Thyroid gland (tissue), 4 donors: ENCODE results near the gene PRDM4. TPM values are rescaled to one million over a fixed set of nuclear protein-coding genes. Genes with fewer than 3 reads are reported as not detected.

Experiments used
- DNase-seq, 2 donors: peaks; one replicate each; pipeline ENCODE4 v3.0.0-alpha.2; 2019
- H3K27ac ChIP-seq, 3 donors: fragments of 200-600 bp; sonication (generic); 1 replicate in 2 of 3; 2 replicates in 1 of 3; pipeline ENCODE4 v1.5.1; 2016 to 2019; ENCODE audit warnings: mild to moderate bottlenecking in 1 of 3, moderate library complexity in 1 of 3
- H3K27me3 ChIP-seq: fragments of 200-600 bp; sonication (generic); one replicate; pipeline ENCODE4 v1.5.1; 2019
- H3K36me3 ChIP-seq, 2 donors: fragments of 200-600 bp; sonication (generic); one replicate each; pipeline ENCODE4 v1.5.1; 2016 to 2019
- H3K4me1 ChIP-seq, 2 donors: fragments of 200-600 bp; sonication (generic); one replicate each; pipeline ENCODE4 v1.5.1; 2017 to 2019
- H3K4me3 ChIP-seq, 3 donors: fragments of 200-600 bp; sonication (generic); replicated peaks in 1 of 3; 1 replicate in 2 of 3; 2 replicates in 1 of 3; pipeline ENCODE4 v1.5.1; 2016; ENCODE audit warnings: mild to moderate bottlenecking in 1 of 3
- H3K9me3 ChIP-seq: fragments of 200-600 bp; sonication (generic); one replicate; pipeline ENCODE4 v1.5.1; 2017
- POLR2A ChIP-seq, 2 donors: fragments of 450-650 bp; IDR thresholded peaks; one replicate each; pipeline ENCODE4 v1.6.1; 2017; ENCODE audit warnings: antibody characterized with exemption in 2 of 2, mild to moderate bottlenecking in 2 of 2, moderate library complexity in 1 of 2
- WGBS, 2 donors: methylation state at CpG; one replicate each; pipeline ENCODE4 v1.1.5; 2017; 5-methylcytosine and 5-hydroxymethylcytosine counted together
- intact Hi-C: fragments of 100-400 bp; cut with DNase I; formaldehyde crosslinking; loops from one replicate; pipeline ENCODE4 v1.15.1; 2023
- total RNA-seq, 4 donors: library from RNA; depleted of rRNA; stranded (reverse); fragments of >200 nt; gene quantifications; one replicate each; pipeline ENCODE4 v1.2.3, GENCODE V29; 2016
- TF ChIP-seq, protein P1 (sequence below), 6 experiments: fragments of 200-600 bp in 3 of 6; fragments of 450-650 bp in 3 of 6; sonication (generic) in 3 of 6; IDR thresholded peaks; one replicate each; pipeline ENCODE4 v1.5.1; 2016 to 2019; ENCODE audit warnings: antibody characterized with exemption in 6 of 6, mild to moderate bottlenecking in 2 of 6, inconsistent platforms in 1 of 6, moderate library complexity in 1 of 6

PRDM4 gene, protein sequence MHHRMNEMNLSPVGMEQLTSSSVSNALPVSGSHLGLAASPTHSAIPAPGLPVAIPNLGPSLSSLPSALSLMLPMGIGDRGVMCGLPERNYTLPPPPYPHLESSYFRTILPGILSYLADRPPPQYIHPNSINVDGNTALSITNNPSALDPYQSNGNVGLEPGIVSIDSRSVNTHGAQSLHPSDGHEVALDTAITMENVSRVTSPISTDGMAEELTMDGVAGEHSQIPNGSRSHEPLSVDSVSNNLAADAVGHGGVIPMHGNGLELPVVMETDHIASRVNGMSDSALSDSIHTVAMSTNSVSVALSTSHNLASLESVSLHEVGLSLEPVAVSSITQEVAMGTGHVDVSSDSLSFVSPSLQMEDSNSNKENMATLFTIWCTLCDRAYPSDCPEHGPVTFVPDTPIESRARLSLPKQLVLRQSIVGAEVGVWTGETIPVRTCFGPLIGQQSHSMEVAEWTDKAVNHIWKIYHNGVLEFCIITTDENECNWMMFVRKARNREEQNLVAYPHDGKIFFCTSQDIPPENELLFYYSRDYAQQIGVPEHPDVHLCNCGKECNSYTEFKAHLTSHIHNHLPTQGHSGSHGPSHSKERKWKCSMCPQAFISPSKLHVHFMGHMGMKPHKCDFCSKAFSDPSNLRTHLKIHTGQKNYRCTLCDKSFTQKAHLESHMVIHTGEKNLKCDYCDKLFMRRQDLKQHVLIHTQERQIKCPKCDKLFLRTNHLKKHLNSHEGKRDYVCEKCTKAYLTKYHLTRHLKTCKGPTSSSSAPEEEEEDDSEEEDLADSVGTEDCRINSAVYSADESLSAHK
- 10 to 100 TPM; 23.7 to 38.7 (median 25.1) TPM for total RNA-seq

DNA sequence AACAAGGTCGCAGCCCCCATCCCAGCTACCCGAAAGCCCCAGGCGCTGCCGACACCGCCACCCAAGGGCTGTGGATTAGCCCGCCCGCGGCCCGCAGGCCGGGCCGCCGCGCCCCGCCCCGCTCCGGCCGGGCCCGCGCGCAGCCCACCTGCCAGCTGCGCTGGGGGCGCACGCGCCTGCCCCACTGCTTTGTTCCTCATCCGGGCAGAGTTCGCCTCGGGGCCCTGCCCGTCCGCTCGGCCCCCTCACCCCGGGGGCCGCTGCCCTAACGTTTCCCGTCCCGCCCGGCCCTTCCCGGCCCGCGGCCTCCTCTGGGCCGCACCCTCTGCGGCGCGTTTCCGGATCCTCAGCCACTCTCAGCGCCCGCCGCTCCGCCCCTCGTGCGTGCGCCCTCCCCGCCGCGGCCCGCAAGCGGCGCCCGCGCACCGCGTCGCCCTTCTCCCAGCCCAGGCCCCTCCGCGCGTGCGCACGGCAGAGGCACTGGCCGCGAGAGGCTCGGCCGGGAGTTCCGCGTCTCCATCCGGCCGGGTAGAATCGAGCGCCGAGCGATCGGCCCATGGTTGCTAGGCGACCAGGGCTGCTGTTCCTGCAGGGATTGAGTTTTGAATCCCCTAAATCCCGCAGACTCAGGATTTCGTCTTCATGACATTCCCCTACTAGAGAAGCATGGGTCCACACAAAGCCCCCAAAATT, at the start of gene PRDM4:
Gene PRDM4, minus strand, starts transcription at position 329 of the 693 bp plus-strand sequence. CDS start 622 bp downstream, outside the sequence.
- H3K4me3 ChIP-seq: peak within 1 kb of the TSS; percentile 67 to 81 (median 71)
- intact Hi-C loops: loop anchor here (5.0 kb wide), 1 partner anchor 74 kb away; the partner anchor contains the start of gene PWP1
- TF ChIP-seq, protein P1, sequence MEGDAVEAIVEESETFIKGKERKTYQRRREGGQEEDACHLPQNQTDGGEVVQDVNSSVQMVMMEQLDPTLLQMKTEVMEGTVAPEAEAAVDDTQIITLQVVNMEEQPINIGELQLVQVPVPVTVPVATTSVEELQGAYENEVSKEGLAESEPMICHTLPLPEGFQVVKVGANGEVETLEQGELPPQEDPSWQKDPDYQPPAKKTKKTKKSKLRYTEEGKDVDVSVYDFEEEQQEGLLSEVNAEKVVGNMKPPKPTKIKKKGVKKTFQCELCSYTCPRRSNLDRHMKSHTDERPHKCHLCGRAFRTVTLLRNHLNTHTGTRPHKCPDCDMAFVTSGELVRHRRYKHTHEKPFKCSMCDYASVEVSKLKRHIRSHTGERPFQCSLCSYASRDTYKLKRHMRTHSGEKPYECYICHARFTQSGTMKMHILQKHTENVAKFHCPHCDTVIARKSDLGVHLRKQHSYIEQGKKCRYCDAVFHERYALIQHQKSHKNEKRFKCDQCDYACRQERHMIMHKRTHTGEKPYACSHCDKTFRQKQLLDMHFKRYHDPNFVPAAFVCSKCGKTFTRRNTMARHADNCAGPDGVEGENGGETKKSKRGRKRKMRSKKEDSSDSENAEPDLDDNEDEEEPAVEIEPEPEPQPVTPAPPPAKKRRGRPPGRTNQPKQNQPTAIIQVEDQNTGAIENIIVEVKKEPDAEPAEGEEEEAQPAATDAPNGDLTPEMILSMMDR (IDR thresholded peaks at IDR 0.05): peak in 4 of 6 experiments; percentile 28 to 87 (median 48)
- TF ChIP-seq POLR2A (IDR thresholded peaks at IDR 0.05): peak; percentile 68 to 93
- H3K36me3 ChIP-seq: peaks cover 4 to 7% of the 10 kb centered on the region in 2 donors
- peak; percentile 94 to 95 for DNase-seq
- H3K27ac ChIP-seq: peak within 1 kb of the TSS in 2 of 3 donors; percentile 51 to 67
- WGBS, 2 donors: 0 to 1% methylated on average over 10 to 34 of the region's 83 CpGs
- peaks cover 19% of the 10 kb centered on the region in 2 donors for H3K4me1 ChIP-seq
- H3K9me3 ChIP-seq: no peaks in the 10 kb centered on the region
- H3K27me3 ChIP-seq: no peaks in the 10 kb centered on the region

DNA sequence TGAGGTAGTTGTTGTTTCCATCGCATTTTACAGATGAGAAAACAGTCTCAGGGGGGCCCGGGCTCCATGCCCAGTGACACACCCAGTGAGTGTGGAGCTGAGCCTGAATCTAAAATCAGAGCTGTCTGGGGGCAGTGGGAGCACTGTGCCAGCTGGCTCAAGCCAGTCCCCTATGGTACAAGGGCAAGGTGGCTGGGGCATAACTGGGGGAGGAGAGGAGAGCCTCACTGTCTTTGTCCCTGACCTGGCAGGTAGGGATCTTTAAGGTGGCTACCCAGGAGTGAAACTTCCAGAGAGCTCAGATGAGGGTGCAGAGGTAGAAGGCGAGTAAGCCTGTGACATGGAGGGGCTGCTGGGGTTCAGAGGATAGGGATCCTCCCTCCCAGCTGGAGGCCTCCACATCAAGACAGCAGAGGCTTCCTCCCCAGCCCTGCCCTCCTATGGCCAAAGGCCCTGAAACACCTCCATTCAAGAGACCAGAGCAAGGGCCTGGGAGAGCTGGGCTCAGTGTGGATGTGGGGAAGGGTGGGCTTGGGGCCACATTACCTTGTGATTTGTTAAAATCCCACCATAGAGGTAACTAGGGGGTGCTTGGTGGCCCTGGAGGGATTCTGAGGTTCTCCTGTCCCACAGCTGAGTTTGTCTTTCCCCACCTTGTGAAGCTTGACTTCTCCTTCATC, 46.7 kb upstream of the PRDM4 start:
- WGBS, 2 donors: 36 to 59% methylated on average over 3 of the region's 3 CpGs
- Histone ChIP-seq H3K36me3 (no peaks in the 10 kb centered on the region), H3K9me3 (no peaks in the 10 kb centered on the region), H3K27me3 (no peaks in the 10 kb centered on the region), H3K4me3 (no peak overlapping the region), H3K27ac (no peak overlapping the region), H3K4me1 (no peaks in the 10 kb centered on the region)
- intact Hi-C loops: no loop called here
- TF ChIP-seq POLR2A (IDR thresholded peaks at IDR 0.05): no peak
- TF ChIP-seq, protein P1 (IDR thresholded peaks at IDR 0.05): no peak
- DNase-seq: no peak

DNA sequence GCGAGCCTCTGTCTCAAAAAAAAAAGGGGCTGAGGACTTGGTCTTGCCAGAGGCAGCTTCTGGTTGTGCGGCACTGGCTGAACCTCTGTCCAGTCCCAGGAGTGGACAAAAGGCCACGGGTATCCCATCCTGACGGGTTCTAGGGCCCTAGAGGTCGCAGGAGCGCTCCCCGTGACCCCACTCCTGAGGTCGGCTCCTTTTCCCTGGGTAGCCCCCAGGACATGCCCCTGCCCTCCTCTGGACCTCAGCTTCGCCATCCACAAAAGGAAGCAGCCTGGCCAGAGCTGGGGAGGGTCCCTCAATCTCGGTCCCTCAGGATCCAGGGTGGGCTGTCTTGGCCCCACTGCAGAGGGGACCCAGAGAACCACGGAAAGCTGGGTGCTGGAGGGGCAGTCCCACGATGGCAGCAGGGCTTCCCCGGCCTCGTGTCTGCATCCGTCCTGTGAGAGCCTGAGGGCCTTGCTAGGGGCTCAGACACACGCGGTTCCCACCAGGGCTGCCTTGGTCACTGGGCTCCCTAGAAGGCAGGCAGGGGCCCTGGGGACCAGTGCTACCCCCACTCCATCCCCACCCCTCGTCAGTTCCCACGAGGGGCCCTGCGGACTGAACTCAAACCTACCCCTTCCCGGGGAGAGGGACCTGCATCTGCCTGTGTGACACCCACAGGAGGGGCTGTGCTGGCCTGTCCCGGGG, 44.7 kb upstream of the PRDM4 start:
- no peak for DNase-seq
- Histone ChIP-seq H3K4me3 (no peak overlapping the region), H3K27ac (no peak overlapping the region), H3K36me3 (no peaks in the 10 kb centered on the region), H3K27me3 (no peaks in the 10 kb centered on the region), H3K4me1 (no peaks in the 10 kb centered on the region), H3K9me3 (no peaks in the 10 kb centered on the region)
- TF ChIP-seq, protein P1 (IDR thresholded peaks at IDR 0.05): no peak
- no peak for TF ChIP-seq POLR2A (IDR thresholded peaks at IDR 0.05)
- 75 to 85% methylated on average over 12 to 17 of the region's 22 CpGs for WGBS, 2 donors
- intact Hi-C loops: no loop called here

DNA sequence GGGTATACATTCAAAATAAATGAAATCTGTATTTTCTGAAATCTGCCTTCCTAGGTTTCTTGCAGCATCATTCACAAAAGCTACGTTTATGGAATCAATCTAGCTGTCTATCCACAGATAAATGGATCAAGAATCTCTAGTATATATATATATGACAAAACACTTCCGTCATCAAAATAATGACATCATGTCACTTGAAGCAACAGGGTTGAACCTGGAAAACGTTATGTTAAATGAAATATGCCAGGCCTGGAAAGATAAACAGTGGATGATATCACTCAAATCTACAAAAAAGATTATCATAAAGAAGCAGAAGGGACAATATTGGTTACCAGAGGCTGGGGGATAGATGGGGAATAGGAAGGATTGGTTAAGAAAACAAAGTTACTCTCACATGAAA, 42.2 kb upstream of the PRDM4 start:
- TF ChIP-seq, protein P1 (IDR thresholded peaks at IDR 0.05): no peak
- H3K36me3 ChIP-seq: no peaks in the 10 kb centered on the region
- no peak for DNase-seq
- H3K9me3 ChIP-seq: no peaks in the 10 kb centered on the region
- no peak overlapping the region for H3K27ac ChIP-seq
- H3K4me3 ChIP-seq: no peak overlapping the region
- no peaks in the 10 kb centered on the region for H3K27me3 ChIP-seq
- intact Hi-C loops: no loop called here
- no peaks in the 10 kb centered on the region for H3K4me1 ChIP-seq
- WGBS, 2 donors: 32 to 48% methylated on average over 3 of the region's 3 CpGs
